ENCODE measurements around the gene RYR2. TPM values are rescaled to one million over a fixed set of nuclear protein-coding genes. Genes with fewer than 3 reads are reported as not detected.

Gene RYR2
- total RNA-seq, 2 experiments from 2014 or later, result not detected

GRCh38 chr1:237471956-237472355 is 430.0 kb downstream of the RYR2 start:
- no peak overlapping the region for H3K27ac ChIP-seq (ENCODE audit: low read depth, low read length, poor library complexity, severe bottlenecking)
- no peak for TF ChIP-seq EZH2phosphoT487 (IDR thresholded peaks at IDR 0.05; ENCODE audit: borderline replicate concordance, low read depth, low read length)
- TF ChIP-seq CTCF (conservative IDR thresholded peaks at IDR 0.05; ENCODE audit: low read length), result no peak
- intact Hi-C loops (cut with micrococcal nuclease; ENCODE audit: unreplicated experiment), result no loop called here
- no peaks in the 10 kb centered on the region for H3K4me1 ChIP-seq (ENCODE audit: insufficient read depth, low read length, poor library complexity, severe bottlenecking)
- no TSS peak for BruUV-seq (replicated peaks)
- no peaks in the 10 kb centered on the region for H3K9me3 ChIP-seq (ENCODE audit: low read length)
- H3K79me2 ChIP-seq (ENCODE audit: insufficient read depth, low read depth, low read length), result no peaks in the 10 kb centered on the region
- ChIA-PET CTCF (ENCODE audit: unreplicated experiment) (no interaction called here), POLR2A (no interaction called here)
- no peaks in the 10 kb centered on the region for H4K20me1 ChIP-seq (ENCODE audit: insufficient read depth, low read length)
- no peak overlapping the region for H3K4me3 ChIP-seq (ENCODE audit: low read depth, low read length, poor library complexity, severe bottlenecking)
- no peak for DNase-seq (ENCODE audit: low spot score)
- no peak overlapping the region for H3K4me2 ChIP-seq (ENCODE audit: low read length)
- no peaks in the 10 kb centered on the region for H3K9me2 ChIP-seq (ENCODE audit: insufficient read depth, low read length)
- H3K36me3 ChIP-seq (ENCODE audit: insufficient read depth, low read length), result no peaks in the 10 kb centered on the region
- no peak overlapping the region for H2AFZ ChIP-seq (ENCODE audit: low read length)

GRCh38 chr1:237473854-237474253 is 431.9 kb downstream of the RYR2 start:
- no peak for DNase-seq (ENCODE audit: low spot score)
- ChIA-PET POLR2A (interaction anchor here (0.6 to 1.0 kb wide), 2 partner anchors 35 to 112 kb away, joined by 3 to 4 read pairs; no protein-coding TSS in a partner anchor), CTCF (ENCODE audit: unreplicated experiment) (no interaction called here)
- no peak overlapping the region for H2AFZ ChIP-seq (ENCODE audit: low read length)
- TF ChIP-seq EZH2phosphoT487 (IDR thresholded peaks at IDR 0.05; ENCODE audit: borderline replicate concordance, low read depth, low read length) (no peak), CTCF (conservative IDR thresholded peaks at IDR 0.05; ENCODE audit: low read length) (no peak)
- no peaks in the 10 kb centered on the region for H3K9me3 ChIP-seq (ENCODE audit: low read length)
- H3K4me3 ChIP-seq (ENCODE audit: low read depth, low read length, poor library complexity, severe bottlenecking), result no peak overlapping the region
- H3K9me2 ChIP-seq (ENCODE audit: insufficient read depth, low read length), result no peaks in the 10 kb centered on the region
- H4K20me1 ChIP-seq (ENCODE audit: insufficient read depth, low read length), result no peaks in the 10 kb centered on the region
- no peak overlapping the region for H3K4me2 ChIP-seq (ENCODE audit: low read length)
- H3K36me3 ChIP-seq (ENCODE audit: insufficient read depth, low read length), result no peaks in the 10 kb centered on the region
- intact Hi-C loops (cut with micrococcal nuclease; ENCODE audit: unreplicated experiment), result no loop called here
- BruUV-seq (replicated peaks), result no TSS peak
- H3K4me1 ChIP-seq (ENCODE audit: insufficient read depth, low read length, poor library complexity, severe bottlenecking), result no peaks in the 10 kb centered on the region
- H3K27ac ChIP-seq (ENCODE audit: low read depth, low read length, poor library complexity, severe bottlenecking), result no peak overlapping the region
- no peaks in the 10 kb centered on the region for H3K79me2 ChIP-seq (ENCODE audit: insufficient read depth, low read depth, low read length)

GRCh38 chr1:237478082-237478481 is 436.1 kb downstream of the RYR2 start:
- intact Hi-C loops (cut with micrococcal nuclease; ENCODE audit: unreplicated experiment), result no loop called here
- no peaks in the 10 kb centered on the region for H3K36me3 ChIP-seq (ENCODE audit: insufficient read depth, low read length)
- H3K4me1 ChIP-seq (ENCODE audit: insufficient read depth, low read length, poor library complexity, severe bottlenecking), result no peaks in the 10 kb centered on the region
- ChIA-PET CTCF (ENCODE audit: unreplicated experiment) (no interaction called here), POLR2A (interaction anchor here (0.5 kb wide), 1 partner anchor 186 kb away, joined by 3 read pairs; no protein-coding TSS in a partner anchor)
- no peaks in the 10 kb centered on the region for H3K79me2 ChIP-seq (ENCODE audit: insufficient read depth, low read depth, low read length)
- no peak for TF ChIP-seq EZH2phosphoT487 (IDR thresholded peaks at IDR 0.05; ENCODE audit: borderline replicate concordance, low read depth, low read length)
- no peak for TF ChIP-seq CTCF (conservative IDR thresholded peaks at IDR 0.05; ENCODE audit: low read length)
- no peak overlapping the region for H3K27ac ChIP-seq (ENCODE audit: low read depth, low read length, poor library complexity, severe bottlenecking)
- H3K4me3 ChIP-seq (ENCODE audit: low read depth, low read length, poor library complexity, severe bottlenecking), result no peak overlapping the region
- no TSS peak for BruUV-seq (replicated peaks)
- H2AFZ ChIP-seq (ENCODE audit: low read length), result no peak overlapping the region
- no peak for DNase-seq (ENCODE audit: low spot score)
- no peaks in the 10 kb centered on the region for H3K9me3 ChIP-seq (ENCODE audit: low read length)
- no peaks in the 10 kb centered on the region for H3K9me2 ChIP-seq (ENCODE audit: insufficient read depth, low read length)
- H3K4me2 ChIP-seq (ENCODE audit: low read length), result no peak overlapping the region
- no peaks in the 10 kb centered on the region for H4K20me1 ChIP-seq (ENCODE audit: insufficient read depth, low read length)
